T-helper 1 cell treated with Interleukin-12 subunit alpha and Interleukin-12 subunit beta and Interleukin-4 antibody, amounts not matched to agents 30 ng/mL and 1 ng/mL, for 36 hours (primary cell): Measurements from ENCODE around the gene CDH10. TPM values are rescaled to one million over a fixed set of nuclear protein-coding genes. Genes with fewer than 3 reads are reported as not detected.

Experiments
- intact Hi-C: fragments of 100-400 bp; cut with micrococcal nuclease; formaldehyde crosslinking; loops from one replicate; pipeline ENCODE4 v1.15.1; 2024
- total RNA-seq: library from RNA; stranded (reverse); gene quantifications from 2 replicates; pipeline ENCODE4 v1.2.3, GENCODE V29; 2022

The CDH10 gene
- total RNA-seq, 1 donor from 2014 or later: not detected

GRCh38 chr5:24602188-24602587, 42.6 kb downstream of the CDH10 start:
- intact Hi-C loops: no loop called here

GRCh38 chr5:24598956-24599355, 45.8 kb downstream of the CDH10 start:
- intact Hi-C loops: no loop called here

GRCh38 chr5:24595329-24595728, 49.4 kb downstream of the CDH10 start:
- intact Hi-C loops: no loop called here

GRCh38 chr5:24591426-24591825, 53.4 kb downstream of the CDH10 start:
- intact Hi-C loops: no loop called here

GRCh38 chr5:24589566-24589965, 55.2 kb downstream of the CDH10 start:
- intact Hi-C loops: no loop called here

GRCh38 chr5:24585751-24586150, 59.0 kb downstream of the CDH10 start:
- intact Hi-C loops: no loop called here

GRCh38 chr5:24571302-24571701, 73.5 kb downstream of the CDH10 start:
- intact Hi-C loops: no loop called here

- intact Hi-C loops: no loop called here
These were observed 77.8 kb downstream of the CDH10 start for GRCh38 chr5:24566933-24567332.

- intact Hi-C loops: no loop called here
These were observed 89.5 kb downstream of the CDH10 start for GRCh38 chr5:24555229-24555628.

GRCh38 chr5:24547132-24547531, 97.6 kb downstream of the CDH10 start:
- intact Hi-C loops: no loop called here

GRCh38 chr5:24539613-24540012, 105.2 kb downstream of the CDH10 start:
- intact Hi-C loops: no loop called here

GRCh38 chr5:24538346-24538745, 106.4 kb downstream of the CDH10 start:
- intact Hi-C loops: no loop called here

GRCh38 chr5:24535646-24536045, 109.1 kb downstream of the CDH10 start:
- intact Hi-C loops: no loop called here

GRCh38 chr5:24530906-24531305, 113.9 kb downstream of the CDH10 start:
- intact Hi-C loops: no loop called here

GRCh38 chr5:24525414-24525813, 119.4 kb downstream of the CDH10 start:
- intact Hi-C loops: no loop called here

- intact Hi-C loops: no loop called here
These were observed 132.4 kb downstream of the CDH10 start for GRCh38 chr5:24512423-24512822.

GRCh38 chr5:24510523-24510988, 134.2 kb downstream of the CDH10 start:
- intact Hi-C loops: no loop called here

- intact Hi-C loops: no loop called here
These were observed 134.8 kb downstream of the CDH10 start for GRCh38 chr5:24509943-24510342.

GRCh38 chr5:24505258-24505657, 139.5 kb downstream of the CDH10 start:
- intact Hi-C loops: no loop called here

GRCh38 chr5:24497591-24498157, 147.1 kb downstream of the CDH10 start:
- intact Hi-C loops: no loop called here

GRCh38 chr5:24497145-24497544, 147.6 kb downstream of the CDH10 start:
- intact Hi-C loops: no loop called here

GRCh38 chr5:24496268-24496667, 148.5 kb downstream of the CDH10 start:
- intact Hi-C loops: no loop called here

- intact Hi-C loops: no loop called here
These were observed 152.5 kb downstream of the CDH10 start for GRCh38 chr5:24492229-24492628.

- intact Hi-C loops: no loop called here
These were observed 153.3 kb downstream of the CDH10 start for GRCh38 chr5:24491490-24491889.
